ENCODE measurements around the gene RGMA. TPM values are rescaled to one million over a fixed set of nuclear protein-coding genes. Genes with fewer than 3 reads are reported as not detected.

Gene RGMA
- total RNA-seq, 4 donors from 2014 or later: 3.6 to 57.1 (median 25.1) TPM

GRCh38 chr15:93124126-93124525 is 35.1 kb upstream of the RGMA start:
- Histone ChIP-seq H3K4me1 (no peaks in the 10 kb centered on the region), H3K27me3 (no peaks in the 10 kb centered on the region), H3K27ac (no peak overlapping the region), H3K4me3 (no peak overlapping the region), H3K36me3 (no peaks in the 10 kb centered on the region), H3K9me3 (no peaks in the 10 kb centered on the region)
- TF ChIP-seq CTCF (IDR thresholded peaks at IDR 0.05) (no peak), POLR2A (IDR thresholded peaks at IDR 0.05) (no peak)
- no peak for DNase-seq
- intact Hi-C loops (cut with DNase I; ENCODE audit: low total_unique reads): no loop called here

GRCh38 chr15:93121973-93122910 is 33.2 kb upstream of the RGMA start:
- TF ChIP-seq CTCF (IDR thresholded peaks at IDR 0.05) (no peak), POLR2A (IDR thresholded peaks at IDR 0.05) (no peak)
- H3K4me1 ChIP-seq: no peaks in the 10 kb centered on the region
- H3K36me3 ChIP-seq: no peaks in the 10 kb centered on the region
- H3K9me3 ChIP-seq: no peaks in the 10 kb centered on the region
- intact Hi-C loops (cut with DNase I; ENCODE audit: low total_unique reads): no loop called here
- DNase-seq: no peak
- no peaks in the 10 kb centered on the region for H3K27me3 ChIP-seq
- H3K27ac ChIP-seq: no peak overlapping the region
- H3K4me3 ChIP-seq: no peak overlapping the region

- H3K9me3 ChIP-seq: no peaks in the 10 kb centered on the region
- TF ChIP-seq POLR2A (IDR thresholded peaks at IDR 0.05): no peak
- TF ChIP-seq CTCF (IDR thresholded peaks at IDR 0.05): no peak
- DNase-seq: no peak
- H3K27me3 ChIP-seq: no peaks in the 10 kb centered on the region
- H3K4me3 ChIP-seq: no peak overlapping the region
- H3K4me1 ChIP-seq: no peaks in the 10 kb centered on the region
- intact Hi-C loops (cut with DNase I; ENCODE audit: low total_unique reads): no loop called here
- no peaks in the 10 kb centered on the region for H3K36me3 ChIP-seq
- H3K27ac ChIP-seq: no peak overlapping the region
Measured at GRCh38 chr15:93121107-93121506, 32.1 kb upstream of the RGMA start.

GRCh38 chr15:93118904-93119303 is 29.9 kb upstream of the RGMA start:
- Histone ChIP-seq H3K36me3 (no peaks in the 10 kb centered on the region), H3K9me3 (no peaks in the 10 kb centered on the region), H3K4me3 (no peak overlapping the region), H3K27ac (no peak overlapping the region), H3K27me3 (no peaks in the 10 kb centered on the region), H3K4me1 (no peaks in the 10 kb centered on the region)
- TF ChIP-seq POLR2A (IDR thresholded peaks at IDR 0.05) (no peak), CTCF (IDR thresholded peaks at IDR 0.05) (no peak)
- DNase-seq: no peak
- intact Hi-C loops (cut with DNase I; ENCODE audit: low total_unique reads): no loop called here

GRCh38 chr15:93111451-93111850 is 22.4 kb upstream of the RGMA start:
- Histone ChIP-seq H3K36me3 (no peaks in the 10 kb centered on the region), H3K4me1 (no peaks in the 10 kb centered on the region), H3K27ac (no peak overlapping the region), H3K27me3 (no peaks in the 10 kb centered on the region), H3K9me3 (no peaks in the 10 kb centered on the region), H3K4me3 (no peak overlapping the region)
- intact Hi-C loops (cut with DNase I; ENCODE audit: low total_unique reads): no loop called here
- TF ChIP-seq CTCF (IDR thresholded peaks at IDR 0.05) (no peak), POLR2A (IDR thresholded peaks at IDR 0.05) (no peak)
- no peak for DNase-seq
